Measurements from ENCODE around the gene TNFAIP8L3.
A peak's percentile ranks its signal among the peaks of the same experiment; 100 is the strongest.

Gene TNFAIP8L3

DNA sequence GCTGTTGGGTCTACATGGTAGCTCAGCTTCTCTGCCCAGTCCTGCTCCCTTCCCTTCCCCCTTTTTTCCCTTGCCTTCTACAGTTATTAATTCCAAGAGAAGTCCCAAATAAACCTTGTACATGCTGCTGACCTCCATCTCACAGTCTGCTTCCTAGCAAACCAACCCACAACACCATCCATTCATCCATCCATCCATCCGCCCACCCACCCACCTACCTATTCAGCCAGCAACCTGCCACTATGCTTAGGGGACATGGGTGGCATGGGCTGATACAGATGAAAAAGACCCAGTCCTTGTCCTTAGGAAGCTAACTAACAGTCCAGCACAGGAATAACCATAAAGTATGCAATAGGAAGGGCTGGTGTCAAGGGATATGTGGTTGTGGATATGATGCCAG, 5.7 kb downstream of the TNFAIP8L3 start:
- DNase-seq, result no peak

DNA sequence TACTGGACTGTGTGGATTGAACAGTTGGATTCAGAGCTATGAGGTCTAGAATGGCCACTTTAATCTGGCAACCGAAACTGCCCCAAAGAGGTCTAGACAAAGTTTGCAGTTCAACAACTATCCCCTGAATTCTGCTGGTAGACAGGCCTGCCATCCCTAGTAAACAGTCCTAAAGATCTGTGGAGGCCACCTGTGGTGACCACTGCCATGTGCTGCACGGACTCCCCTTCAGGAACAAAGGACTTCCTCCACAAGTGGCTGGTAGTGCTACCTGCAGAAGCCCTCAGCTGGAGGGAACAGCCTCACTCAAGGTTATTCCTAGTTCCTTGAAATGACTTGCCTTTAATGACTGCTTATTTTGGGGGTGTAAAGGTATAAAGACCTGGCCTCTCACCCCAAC, 6.1 kb downstream of the TNFAIP8L3 start:
- DNase-seq, result no peak

DNA sequence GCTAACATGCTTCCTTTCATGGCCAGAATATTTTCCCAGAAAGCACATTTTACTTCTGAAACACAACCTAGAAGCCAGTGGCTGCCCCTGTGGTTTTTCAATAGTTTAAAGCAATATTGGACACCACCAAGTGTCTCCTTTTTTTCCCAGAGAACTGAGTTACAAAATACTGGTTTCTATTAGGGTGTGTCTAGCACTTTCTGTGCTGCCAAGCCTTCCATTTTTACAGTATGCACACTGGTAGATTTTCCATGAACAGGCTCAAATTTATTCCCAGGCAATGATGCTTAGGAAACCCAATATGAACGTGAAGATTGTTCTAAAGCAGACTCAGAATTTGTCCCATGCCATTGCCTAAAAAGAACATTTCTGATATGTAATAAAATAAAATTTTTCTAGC, 7.2 kb downstream of the TNFAIP8L3 start:
- DNase-seq, result no peak

DNA sequence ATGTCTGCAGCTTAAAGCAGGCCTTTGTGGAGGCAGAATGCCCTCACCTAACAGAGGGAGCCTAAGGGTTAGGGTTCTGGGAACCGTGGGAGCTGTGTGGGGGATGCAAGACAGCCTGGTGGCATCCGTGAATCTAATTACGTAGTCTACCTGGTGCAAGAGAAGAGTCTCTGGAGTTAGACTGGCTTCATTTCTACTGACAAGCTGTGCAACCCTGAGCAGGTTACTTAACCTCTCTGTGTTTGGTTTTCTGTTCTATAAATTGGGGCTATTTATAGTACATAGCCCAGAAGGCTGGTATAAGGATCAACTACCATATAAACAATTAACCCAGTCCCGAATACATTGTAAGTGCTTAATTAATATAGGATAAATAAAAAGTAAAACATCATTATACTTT, 8.3 kb downstream of the TNFAIP8L3 start:
- no peak for DNase-seq

DNA sequence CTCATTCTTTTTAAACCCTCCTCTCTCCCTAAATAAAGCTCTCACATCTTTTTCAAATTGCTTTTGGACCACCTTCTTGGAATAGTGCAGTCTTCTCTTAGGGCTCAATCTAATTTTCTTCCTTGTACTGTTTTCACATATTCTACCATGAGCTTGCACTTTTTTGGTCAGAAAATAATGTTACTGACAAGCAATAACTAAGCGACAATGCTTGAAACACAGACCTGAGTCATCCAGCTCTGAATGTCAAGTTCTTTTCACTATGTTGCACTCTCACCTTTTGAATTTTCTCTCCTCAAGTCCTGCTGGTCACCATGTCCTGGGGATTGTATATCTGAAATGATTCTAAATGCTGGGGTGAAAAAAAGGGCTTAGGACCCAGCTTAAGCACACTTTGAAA, 8.9 kb downstream of the TNFAIP8L3 start:
- no peak for DNase-seq

DNA sequence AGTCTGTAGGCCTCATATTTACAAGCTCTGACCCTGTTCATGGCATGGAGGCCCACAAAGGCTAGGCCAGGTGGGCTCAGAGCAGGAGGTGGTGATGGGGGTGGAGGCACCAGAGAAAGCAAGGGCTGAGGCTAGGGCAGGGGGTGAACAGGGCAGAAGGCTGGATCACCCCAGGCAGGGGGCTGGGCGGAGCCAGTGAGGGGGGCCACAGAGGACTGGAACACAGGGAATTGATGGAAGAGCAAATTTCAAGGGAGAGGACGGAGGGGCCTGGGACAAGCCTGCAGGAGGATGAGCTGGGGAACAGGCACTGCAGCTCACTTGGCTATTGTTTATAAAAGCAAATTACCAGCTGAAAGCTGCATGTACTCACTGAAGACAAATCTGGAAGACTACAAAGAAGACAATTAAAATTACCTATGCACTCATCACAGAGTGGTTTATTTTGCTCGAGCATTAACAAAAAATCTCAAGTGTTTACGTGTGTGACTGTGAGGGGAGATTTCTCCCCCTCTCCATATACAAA, 11.0 kb downstream of the TNFAIP8L3 start:
- no peak for DNase-seq

DNA sequence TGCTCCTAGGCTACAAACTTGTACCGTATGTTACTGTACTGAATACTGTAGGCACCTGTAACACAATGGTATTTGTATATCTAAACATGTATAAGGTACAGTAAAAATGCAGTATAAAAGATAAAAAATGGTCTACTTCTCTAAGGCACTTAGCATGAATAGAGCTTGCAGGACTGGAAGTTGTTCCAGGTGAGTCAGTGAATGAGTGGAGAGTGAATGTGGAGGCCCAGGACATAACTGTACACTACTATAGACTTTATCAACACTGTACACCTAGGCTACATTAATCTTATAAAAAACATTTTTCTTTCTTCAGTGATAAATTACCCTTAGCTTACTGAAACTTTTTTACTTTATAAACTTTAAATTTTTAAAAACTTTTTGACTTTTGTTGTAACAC, 12.5 kb downstream of the TNFAIP8L3 start:
- no peak for DNase-seq

DNA sequence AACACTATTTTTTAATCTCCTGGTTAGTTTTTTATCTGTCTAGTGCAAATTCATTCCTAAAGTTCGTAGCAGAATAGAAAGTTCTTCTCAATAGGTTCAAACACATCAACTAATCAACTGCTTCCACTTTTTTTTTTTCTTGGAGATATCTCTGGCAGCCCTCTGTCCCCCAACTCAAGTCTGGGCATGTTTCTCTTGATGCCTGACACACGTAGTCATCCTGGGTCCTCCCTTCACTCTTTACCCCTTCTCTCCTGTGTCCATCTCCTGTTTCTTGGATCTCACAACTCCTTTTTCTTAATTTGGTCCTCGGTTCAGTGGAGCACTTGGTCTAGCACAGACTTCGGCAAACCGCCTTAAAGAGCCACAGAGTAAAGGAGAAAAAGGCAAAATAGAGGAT, 14.4 kb downstream of the TNFAIP8L3 start:
- no peak for DNase-seq

DNA sequence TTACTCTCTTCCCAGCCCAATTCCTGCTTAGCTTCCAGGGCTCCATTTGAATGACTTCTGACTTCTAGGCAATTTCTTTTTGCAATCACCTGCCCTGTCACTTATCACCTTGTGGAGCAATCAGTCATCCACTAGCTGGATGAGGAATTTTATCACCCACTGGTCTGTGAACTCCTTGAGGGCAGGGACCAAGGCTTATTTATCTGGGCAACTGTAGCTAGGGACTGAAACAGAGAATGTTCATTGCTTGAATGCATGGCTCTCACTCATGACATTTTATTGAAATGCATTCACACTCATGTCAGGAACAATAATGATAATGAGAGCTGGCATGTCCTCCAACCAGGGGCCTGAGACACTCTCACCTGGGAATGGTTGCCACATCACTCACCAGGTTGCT, 15.5 kb downstream of the TNFAIP8L3 start:
- DNase-seq, result no peak

DNA sequence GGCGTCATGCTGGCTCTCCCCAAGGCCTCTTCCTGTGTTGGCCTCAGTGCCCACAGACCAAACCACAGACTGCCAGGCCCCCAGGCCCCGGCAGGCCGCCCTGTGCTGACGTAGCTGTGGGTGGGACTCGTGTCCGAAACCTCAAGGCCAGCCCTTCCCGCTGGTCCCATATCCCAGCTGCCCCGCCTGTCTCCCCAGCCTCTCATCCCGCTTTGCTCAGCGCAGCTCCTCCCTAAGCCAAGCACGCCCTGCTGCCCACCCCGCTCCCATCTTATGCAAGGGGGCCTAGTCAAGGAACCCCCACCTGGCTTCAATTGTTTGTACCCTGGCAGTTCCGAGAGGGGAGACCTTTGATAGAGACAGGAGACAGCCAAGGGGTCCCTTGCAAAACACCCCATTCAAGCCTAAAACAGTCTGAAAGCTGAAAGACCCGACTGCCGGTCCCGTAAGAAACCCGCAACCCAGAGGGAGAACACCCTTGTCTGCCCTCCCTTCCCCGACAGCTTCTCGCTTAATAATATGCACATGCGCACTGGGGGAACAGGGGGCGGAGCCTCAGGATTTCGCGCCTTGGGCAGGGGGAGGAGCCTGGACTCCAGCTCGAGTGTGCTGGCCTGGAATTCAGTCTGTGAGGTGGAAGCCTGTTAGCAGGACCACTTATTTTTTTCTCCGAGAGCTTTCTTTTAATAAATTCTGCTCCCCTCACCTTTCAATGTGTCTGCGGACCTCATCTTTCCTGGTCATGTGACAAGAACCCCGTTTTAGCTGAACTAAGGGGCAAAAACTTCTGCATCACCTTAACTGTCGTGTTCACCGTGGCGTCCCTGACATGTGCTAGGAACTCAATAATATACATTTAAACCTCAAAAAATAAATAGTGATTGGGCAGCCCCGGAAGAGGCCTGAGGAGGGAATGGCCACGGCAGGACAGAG, 17.2 kb downstream of the TNFAIP8L3 start:
- peak; percentile 52 for DNase-seq

DNA sequence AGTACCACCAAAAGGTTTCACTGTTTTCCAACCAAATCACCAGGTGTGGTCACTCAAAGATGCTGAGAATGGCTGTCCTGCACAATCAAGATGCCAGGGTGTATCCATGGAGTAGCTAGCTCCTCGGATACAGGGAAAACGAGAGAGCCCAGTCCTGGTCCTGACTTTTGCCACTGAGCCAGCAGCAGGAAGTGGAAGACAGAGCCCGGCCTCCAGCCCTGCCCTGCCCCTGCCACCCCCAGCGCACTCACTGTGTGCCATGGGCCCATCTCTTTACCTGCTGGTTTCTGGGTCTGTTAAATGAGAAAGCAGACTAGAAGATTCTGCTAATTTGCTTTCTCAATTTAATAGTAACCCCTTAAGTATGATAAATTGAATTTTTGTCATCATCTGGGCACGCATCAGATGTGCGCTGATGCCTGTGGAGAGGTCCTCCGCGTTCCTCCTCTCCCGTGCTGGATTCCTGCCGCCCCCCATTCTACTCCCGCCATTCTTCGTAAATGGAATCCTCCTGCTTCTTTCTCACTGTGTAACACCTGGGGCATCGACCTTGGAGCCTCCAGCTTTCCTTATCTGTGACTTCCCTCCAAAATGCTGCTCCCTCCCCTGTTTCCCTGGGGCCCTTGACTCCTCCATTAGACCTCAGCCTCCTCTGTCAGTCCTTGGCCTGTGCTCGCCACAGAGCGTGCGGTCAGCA, 18.0 kb downstream of the TNFAIP8L3 start:
- DNase-seq, result no peak

DNA sequence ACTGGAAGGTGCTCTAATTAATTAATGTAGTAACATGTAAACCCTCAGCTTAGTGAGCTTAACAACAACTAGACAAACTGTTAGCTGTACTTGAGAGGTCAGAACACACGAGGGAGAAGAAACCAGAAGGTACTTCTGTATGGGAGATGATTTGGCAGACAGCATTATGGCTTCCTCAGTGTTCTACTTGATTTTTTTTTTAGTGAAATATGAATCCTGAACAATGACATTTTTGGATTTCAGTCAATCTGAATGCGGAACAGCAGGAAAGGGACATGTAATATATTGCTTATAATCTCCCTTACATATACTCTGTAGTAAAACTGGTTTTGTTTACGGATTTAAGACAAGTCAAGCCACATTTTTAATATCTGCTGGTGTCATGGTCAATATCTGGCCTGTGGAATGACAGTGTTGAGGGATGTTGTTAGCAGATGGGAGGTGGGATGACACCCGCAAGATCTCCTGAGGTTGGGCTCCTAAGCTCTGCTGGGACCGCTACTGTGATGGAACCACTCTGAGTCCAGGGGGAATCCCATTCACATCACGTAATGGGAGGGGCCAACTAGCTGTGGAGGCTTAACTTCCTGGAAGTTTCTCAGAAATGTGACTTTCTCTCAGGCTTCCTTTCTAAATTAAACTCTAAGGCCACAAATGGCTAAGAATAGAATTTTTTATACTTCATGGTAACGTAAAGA, 18.7 kb downstream of the TNFAIP8L3 start:
- no peak for DNase-seq

DNA sequence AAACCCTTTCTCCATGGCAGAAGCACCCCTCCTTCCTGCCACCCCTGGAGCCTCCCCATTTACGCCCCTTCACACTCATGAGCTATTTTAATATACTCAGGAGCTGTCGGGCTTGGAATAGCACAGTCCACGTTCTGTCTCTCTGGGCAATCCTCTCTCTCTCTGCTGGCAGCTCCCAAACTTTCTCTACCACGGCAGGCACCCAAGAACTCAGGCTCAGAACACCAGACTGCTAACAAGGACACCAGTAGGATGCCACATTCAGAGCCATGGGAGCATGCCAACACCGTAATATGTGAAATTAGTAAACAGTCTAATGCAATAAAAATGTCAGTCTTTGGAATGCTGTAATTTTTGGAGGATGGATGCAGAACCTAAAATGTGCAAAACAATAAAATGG, 19.3 kb downstream of the TNFAIP8L3 start:
- no peak for DNase-seq

DNA sequence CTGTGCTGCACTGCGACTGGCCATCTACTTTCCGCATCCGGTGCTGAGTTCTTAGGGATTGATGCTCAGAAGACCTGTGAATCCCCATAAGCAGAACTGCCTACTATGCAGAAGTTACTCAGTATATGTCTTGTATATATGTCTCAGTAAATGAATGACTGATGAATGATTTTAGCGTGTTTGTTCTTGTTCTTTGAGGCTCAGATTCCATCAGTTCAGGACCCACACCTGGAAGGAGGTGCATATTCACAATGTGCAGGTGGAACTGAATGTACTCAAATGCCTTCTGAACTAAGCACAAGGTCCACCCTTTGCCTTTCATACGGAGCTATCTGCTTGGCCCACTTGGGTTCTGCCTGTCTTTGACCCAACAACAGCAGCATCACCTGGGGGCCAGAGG, 19.8 kb downstream of the TNFAIP8L3 start:
- no peak for DNase-seq

DNA sequence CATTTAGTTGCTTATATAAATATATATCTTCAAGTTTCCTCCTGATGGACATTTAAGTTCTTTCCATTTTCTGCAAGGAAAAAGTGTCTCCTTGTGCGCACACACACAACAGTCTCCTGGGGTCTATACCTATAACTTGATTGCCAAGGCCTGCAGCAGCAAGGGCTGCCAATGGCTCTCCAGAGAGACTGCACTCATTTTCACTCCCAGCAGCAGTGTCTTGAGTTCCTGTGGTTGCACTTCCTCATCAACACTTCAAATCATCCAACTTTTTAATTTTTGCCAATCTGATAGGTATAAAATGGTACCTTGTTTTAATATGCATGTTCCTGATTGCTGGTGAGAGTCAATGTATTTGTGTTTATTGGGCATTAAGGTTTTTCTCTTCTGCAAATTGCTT, 23.1 kb downstream of the TNFAIP8L3 start:
- no peak for DNase-seq

DNA sequence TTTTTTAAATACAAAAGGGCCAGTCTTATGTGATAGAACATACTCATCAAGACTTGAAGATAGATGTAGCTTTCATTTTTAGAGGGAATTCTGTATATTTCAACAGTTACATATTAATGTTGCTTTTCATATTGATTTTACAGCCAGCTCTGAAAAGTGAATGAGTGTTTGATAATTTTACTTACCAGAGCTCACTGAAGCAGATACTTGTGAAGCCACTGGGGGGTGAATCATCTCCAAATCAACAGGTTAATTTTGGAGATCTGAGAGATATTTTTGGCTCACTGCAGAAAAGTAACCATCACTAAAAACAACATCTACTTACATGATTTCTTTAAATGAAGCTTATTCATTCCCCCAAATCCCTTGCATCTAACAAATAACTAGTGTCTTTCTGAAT, 24.7 kb downstream of the TNFAIP8L3 start:
- no peak for DNase-seq

DNA sequence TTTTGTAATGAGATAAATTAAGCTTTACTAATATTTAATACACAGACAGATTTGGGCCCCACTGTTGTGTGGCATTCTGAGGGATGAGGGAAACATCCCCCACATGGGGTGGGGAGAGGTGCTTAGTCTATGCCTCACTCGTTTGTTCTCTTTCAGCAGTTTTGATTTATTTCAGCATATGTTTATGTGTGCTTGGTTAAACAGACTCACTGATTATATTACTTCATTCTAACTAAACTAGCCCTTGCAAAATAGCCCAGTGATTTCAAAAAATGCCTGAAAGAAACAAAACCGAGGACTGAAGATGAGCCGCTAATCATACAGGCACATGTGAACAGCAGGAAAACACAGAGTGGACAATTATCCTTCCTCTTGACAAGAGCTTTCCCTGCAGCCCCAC, 27.2 kb downstream of the TNFAIP8L3 start:
- DNase-seq, result no peak

DNA sequence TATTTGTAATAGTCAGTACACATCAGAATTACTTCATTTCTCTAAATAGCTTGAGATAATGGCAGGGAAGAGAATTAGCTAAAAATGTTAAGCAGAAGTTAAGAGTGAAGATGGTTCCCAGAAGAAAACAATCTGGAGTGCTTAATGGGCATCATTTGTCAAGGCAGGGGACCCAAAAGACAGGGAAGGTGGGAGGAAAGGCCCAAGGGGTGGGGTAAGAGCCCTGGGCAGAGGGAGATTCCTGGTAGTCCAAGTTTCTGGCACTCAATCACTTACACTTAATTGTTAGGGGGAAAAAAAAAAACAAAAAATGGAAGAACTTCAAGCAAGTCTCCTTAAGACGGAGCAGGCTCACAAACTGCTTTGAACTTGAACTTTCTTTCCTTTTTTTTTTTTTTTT, 28.9 kb downstream of the TNFAIP8L3 start:
- no peak for DNase-seq

DNA sequence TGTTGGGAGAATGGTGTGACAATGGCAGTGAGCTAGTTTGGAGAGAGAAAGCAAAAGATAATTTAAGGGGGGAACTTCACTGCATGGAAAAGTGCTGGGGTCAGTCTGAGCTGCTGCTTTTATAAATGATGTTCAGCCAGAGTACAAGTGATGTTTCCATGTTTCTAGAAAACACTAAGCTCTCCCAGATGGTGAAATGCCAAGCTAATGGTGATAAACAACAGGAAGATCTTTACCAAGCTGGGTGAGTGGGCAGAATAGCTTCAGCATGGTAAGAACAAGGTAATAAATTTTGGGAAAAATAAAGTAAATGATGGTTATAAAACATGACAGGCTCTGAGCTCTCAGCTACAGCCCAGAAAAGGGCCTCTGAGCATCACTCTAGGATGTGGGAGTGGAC, 29.4 kb downstream of the TNFAIP8L3 start:
- no peak for DNase-seq

DNA sequence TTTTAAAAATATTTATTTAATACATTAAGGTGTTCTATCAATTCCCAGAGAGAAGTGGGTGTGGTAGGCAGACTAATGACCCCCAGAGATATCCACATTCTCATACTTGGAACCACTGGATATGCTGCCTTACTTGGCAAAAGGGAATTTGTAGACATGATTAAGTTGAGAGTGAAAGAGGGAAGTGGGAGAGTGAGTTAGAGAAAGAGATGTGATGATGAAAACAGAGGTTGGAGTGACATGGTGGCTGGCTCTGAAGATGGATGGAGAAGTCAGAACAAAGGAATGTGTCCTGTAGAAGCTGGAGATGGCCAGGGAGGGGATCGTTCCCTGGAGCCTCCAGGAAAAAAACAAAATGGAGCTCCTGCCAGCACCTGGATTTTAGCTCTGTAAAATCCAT, 32.0 kb downstream of the TNFAIP8L3 start:
- DNase-seq, result no peak

DNA sequence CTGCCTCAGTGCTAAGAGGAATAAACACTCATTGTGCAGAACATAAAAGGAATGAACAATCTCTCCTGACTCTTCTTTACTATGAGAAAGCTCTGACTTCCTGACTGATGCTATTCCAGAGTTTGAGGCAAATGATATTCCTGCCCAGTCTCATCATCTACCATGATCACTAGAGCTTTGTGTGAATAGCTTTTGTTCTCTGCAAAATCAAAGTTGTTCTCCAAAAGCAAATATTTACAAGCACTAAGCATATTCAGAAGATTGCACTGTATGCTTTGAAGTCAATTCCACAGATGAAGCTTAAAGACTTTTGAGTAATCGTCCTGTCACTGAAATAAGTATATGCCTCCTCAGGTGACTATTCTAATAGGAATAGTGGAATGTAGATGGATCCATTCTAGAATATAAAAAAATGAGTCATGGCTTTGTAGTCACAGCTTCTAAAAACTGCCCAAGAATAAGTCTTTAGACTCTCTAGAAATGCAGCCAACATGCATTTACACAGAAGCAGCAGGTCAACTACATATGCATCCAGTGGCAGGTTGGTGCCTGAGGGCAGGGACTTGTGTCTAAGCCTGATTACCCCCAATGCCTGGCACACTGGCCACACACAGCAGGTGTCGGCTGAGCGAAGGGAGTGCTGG, 34.6 kb downstream of the TNFAIP8L3 start:
- DNase-seq, result no peak

DNA sequence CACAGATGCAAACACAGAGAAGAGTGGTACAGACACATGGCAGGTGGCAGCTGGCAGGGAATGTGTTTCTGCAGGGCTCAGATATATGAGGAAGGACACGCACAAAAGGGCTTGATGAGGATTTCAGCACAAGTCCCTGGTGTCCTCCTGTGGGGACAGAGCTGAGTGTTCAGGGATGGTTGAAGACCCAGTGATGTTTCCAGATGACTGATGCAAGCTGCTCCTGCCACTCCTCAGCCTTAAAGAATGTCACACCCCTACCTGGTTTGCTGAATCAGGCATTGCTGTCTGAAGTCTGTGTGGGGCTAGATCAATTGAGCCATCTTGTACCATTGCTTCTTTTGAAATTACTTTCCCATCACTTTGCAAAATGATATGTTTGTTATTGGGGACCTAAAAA, 40.2 kb downstream of the TNFAIP8L3 start:
- DNase-seq, result no peak

DNA sequence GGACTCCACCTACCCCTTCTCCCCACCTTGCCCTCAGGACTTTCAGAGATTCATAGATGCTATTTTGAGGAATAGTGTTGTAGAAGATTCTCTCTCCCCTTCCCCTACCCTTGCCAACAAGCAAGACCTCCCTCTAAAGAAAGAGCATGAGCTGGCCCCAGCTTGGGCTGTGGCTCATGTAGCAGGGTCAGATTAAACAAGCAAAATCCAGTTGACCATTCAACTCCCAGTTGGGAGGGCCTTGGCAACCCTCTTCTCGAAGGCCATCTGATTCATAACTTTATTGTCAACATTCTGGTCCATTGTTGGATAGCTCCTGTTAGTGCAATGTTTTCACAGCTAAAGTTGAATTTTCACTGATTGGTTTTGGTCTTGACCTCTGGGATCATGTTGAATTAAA, 41.1 kb downstream of the TNFAIP8L3 start:
- no peak for DNase-seq

Data from CD4-positive, alpha-beta T cell treated with Interleukin-6 for 4 hours (primary cell).